Stomach (tissue), 9 donors: ENCODE results near the gene AUTS2. TPM values are rescaled to one million over a fixed set of nuclear protein-coding genes. Genes with fewer than 3 reads are reported as not detected.

ENCODE experiments used
- DNase-seq, 2 donors: peaks; one replicate each; pipeline versions ENCODE4 v3.0.0 to v3.0.0-alpha.2; 2013 to 2019
- H3K27ac ChIP-seq, 5 donors: fragments of 200-600 bp in 4 of 5; sonication (generic) in 4 of 5; one replicate each; pipeline ENCODE4 v1.5.1; 2013 to 2019; ENCODE audit warnings: mild to moderate bottlenecking in 1 of 5, moderate library complexity in 1 of 5
- H3K27me3 ChIP-seq, 3 donors: fragments of 200-600 bp; sonication (generic); one replicate each; pipeline ENCODE4 v1.5.1; 2017 to 2019; ENCODE audit warnings: mixed run types in 1 of 3
- H3K36me3 ChIP-seq, 4 donors: fragments of 200-600 bp; sonication (generic); 1 replicate in 3 of 4; 2 replicates in 1 of 4; pipeline ENCODE4 v1.5.1; 2016 to 2019
- H3K4me1 ChIP-seq, 4 donors: fragments of 200-600 bp; sonication (generic); one replicate each; pipeline ENCODE4 v1.5.1; 2016 to 2019
- H3K4me3 ChIP-seq, 4 donors: fragments of 200-600 bp; sonication (generic) in 3 of 4; one replicate each; pipeline ENCODE4 v1.5.1; 2016 to 2019; ENCODE audit warnings: mild to moderate bottlenecking in 1 of 4
- H3K9me3 ChIP-seq, 4 donors: fragments of 200-600 bp; sonication (generic); one replicate each; pipeline ENCODE4 v1.5.1; 2016 to 2019
- CTCF ChIP-seq, 7 experiments: fragments of 450-650 bp in 4 of 7; fragments of 200-600 bp in 3 of 7; sonication (generic) in 3 of 7; IDR thresholded peaks; one replicate each; pipeline ENCODE4 v1.5.1; 2016 to 2019; ENCODE audit warnings: antibody characterized with exemption in 7 of 7, control low read depth in 2 of 7, mild to moderate bottlenecking in 1 of 7
- EP300 ChIP-seq: sonication (generic); formaldehyde crosslinking; IDR thresholded peaks from one replicate; pipeline ENCODE4 v1.6.1; 2017; ENCODE audit warnings: antibody characterized with exemption
- POLR2A ChIP-seq, 4 donors: fragments of 450-650 bp; IDR thresholded peaks; one replicate each; pipeline ENCODE4 v1.6.1; 2016; ENCODE audit warnings: antibody characterized with exemption in 4 of 4, control low read depth in 2 of 4, mild to moderate bottlenecking in 1 of 4, moderate library complexity in 1 of 4
- POLR2AphosphoS5 ChIP-seq, 3 donors: sonication (generic); formaldehyde crosslinking; IDR thresholded peaks; one replicate each; pipeline ENCODE4 v1.6.1; 2016; ENCODE audit warnings: antibody characterized with exemption in 3 of 3
- WGBS, 5 donors: extraction: QIAGEN DNeasy Blood & Tissue Kit in 3 of 5; methylation state at CpG; one replicate each; pipeline versions ENCODE4 v1.1.5 to v1.1.7; 2013 to 2018; 5-methylcytosine and 5-hydroxymethylcytosine counted together
- intact Hi-C: fragments of 100-400 bp; cut with DNase I; formaldehyde crosslinking; loops from one replicate; pipeline ENCODE4 v1.15.1; 2023; ENCODE audit warnings: low total_unique reads
- polyA plus RNA-seq, 3 donors: library from polyadenylated mRNA; stranded (reverse); fragments of 200-250 nt; gene quantifications; one replicate each; pipeline ENCODE4 v1.2.3, GENCODE V29; 2013
- total RNA-seq, 5 donors: library from RNA; depleted of rRNA; stranded (reverse); fragments of >200 nt; gene quantifications; one replicate each; pipeline versions ENCODE4 v1.1.0 to v1.2.3, GENCODE V29; 2014 to 2016
- donor health status: healthy with polysubstance abuse.
- donor health status: Bipolar disorder and iron deficiency.
- donor health status: healthy.

The AUTS2 gene
- total and polyA plus RNA-seq, 8 donors: 3.8 to 90.3 (median 38.1) TPM

DNA sequence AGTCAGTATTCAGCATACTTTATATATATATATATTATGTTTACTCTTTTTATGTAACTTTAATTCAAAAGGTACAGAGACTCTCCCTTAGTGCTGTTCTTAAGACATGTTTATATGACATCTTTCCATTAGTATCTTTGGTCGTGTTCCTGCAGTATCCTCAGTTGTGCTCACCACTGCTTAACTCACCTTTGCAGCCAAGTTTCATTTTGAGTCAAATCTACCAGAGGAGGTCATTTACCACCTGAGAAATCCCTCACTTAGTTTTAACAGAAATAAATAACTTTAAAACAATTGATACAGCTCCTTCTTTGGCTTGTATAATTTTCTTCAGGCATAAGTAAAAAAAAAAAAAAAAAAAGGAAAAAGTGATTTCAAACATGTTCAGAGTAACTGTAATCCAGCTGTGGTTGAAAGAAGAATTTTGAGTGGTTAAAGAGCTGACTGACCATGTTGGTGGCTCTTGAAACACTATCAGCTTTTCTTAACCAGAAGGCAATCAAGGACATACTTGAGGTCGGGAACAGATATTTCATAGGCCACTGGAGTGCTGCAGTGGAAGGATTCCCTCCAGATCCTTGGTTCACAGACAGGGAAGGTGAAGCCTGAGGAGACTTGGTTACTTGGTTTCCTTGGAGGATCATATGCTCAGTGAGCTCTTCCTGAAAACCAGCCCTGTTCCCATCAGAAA, 116.8 kb downstream of the AUTS2 start:
- Histone ChIP-seq H3K9me3 (no peaks in the 10 kb centered on the region), H3K4me1 (no peaks in the 10 kb centered on the region), H3K27ac (no peak overlapping the region), H3K36me3 (no peaks in the 10 kb centered on the region), H3K4me3 (no peak overlapping the region), H3K27me3 (no peaks in the 10 kb centered on the region)
- no peak for TF ChIP-seq POLR2A (IDR thresholded peaks at IDR 0.05)
- TF ChIP-seq POLR2AphosphoS5 (IDR thresholded peaks at IDR 0.05): no peak
- TF ChIP-seq CTCF (IDR thresholded peaks at IDR 0.05): no peak
- TF ChIP-seq EP300: no peak
- intact Hi-C loops: no loop called here
- WGBS, 5 donors: 62 to 82% (median 79%) methylated on average over 2 of the region's 2 CpGs
- no peak for DNase-seq

DNA sequence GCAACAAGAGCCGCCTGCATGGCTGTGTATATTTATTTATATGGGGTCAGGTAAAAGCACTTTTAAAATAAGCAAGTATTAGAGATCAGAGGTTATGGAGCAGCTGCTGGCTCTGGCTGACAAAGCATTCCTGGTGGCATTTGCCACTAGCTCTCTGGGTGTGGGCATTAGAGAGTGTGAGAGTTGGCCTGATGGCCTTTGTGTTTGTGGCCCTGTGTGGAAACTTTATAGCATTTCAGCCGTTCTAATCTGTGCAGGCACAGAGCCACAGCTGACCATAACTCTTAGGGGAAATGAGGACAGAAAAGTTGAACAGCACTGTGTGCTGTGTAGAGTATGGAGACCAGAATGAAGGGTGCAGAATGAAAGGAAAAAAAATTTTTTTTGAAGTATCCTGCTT, 118.9 kb downstream of the AUTS2 start:
- H3K4me1 ChIP-seq: no peaks in the 10 kb centered on the region
- TF ChIP-seq EP300: no peak
- no peak for TF ChIP-seq POLR2AphosphoS5 (IDR thresholded peaks at IDR 0.05)
- TF ChIP-seq CTCF (IDR thresholded peaks at IDR 0.05): no peak
- TF ChIP-seq POLR2A (IDR thresholded peaks at IDR 0.05): no peak
- no peaks in the 10 kb centered on the region for H3K27me3 ChIP-seq
- H3K36me3 ChIP-seq: no peaks in the 10 kb centered on the region
- H3K9me3 ChIP-seq: no peaks in the 10 kb centered on the region
- 17 to 47% (median 26%) methylated on average over 2 of the region's 2 CpGs for WGBS, 5 donors
- no peak overlapping the region for H3K27ac ChIP-seq
- DNase-seq: peak in 1 of 2 donors; percentile 15
- intact Hi-C loops: no loop called here
- H3K4me3 ChIP-seq: no peak overlapping the region

DNA sequence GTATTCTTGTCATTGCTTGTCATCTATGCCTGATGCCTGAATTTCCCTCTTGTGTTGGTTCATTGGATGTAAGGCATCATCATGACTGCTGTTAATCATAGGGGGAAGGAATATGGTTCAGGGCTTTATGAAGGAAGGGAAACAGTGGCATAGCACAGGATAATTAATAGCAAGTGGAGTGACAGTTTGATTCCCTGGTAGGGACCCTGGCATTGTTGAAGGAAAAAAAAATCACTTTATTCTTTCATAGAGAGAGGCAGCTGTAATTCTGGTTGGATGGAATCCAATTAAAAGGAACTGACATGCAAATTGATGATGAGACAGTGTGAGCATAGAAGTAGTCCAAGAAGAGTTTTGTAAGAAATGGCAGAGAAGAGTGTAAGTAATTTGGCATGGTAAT, 121.4 kb downstream of the AUTS2 start:
- Histone ChIP-seq H3K9me3 (no peaks in the 10 kb centered on the region), H3K27me3 (no peaks in the 10 kb centered on the region), H3K4me3 (no peak overlapping the region), H3K4me1 (no peaks in the 10 kb centered on the region), H3K27ac (no peak overlapping the region), H3K36me3 (no peaks in the 10 kb centered on the region)
- TF ChIP-seq CTCF (IDR thresholded peaks at IDR 0.05) (no peak), POLR2AphosphoS5 (IDR thresholded peaks at IDR 0.05) (no peak), EP300 (no peak), POLR2A (IDR thresholded peaks at IDR 0.05) (no peak)
- DNase-seq: no peak
- intact Hi-C loops: no loop called here

GRCh38 chr7:69722843-69723242, 124.6 kb downstream of the AUTS2 start:
- intact Hi-C loops: no loop called here
- H3K27me3 ChIP-seq: no peaks in the 10 kb centered on the region
- WGBS, 5 donors: 69 to 81% (median 75%) methylated on average over 4 of the region's 4 CpGs
- H3K27ac ChIP-seq: no peak overlapping the region
- no peaks in the 10 kb centered on the region for H3K9me3 ChIP-seq
- H3K36me3 ChIP-seq: no peaks in the 10 kb centered on the region
- H3K4me3 ChIP-seq: no peak overlapping the region
- H3K4me1 ChIP-seq: peaks cover 0 to 3% (median 0%) of the 10 kb centered on the region in 4 donors
- DNase-seq: peak in 1 of 2 donors; percentile 28
- no peak for TF ChIP-seq EP300
- no peak for TF ChIP-seq POLR2AphosphoS5 (IDR thresholded peaks at IDR 0.05)
- no peak for TF ChIP-seq POLR2A (IDR thresholded peaks at IDR 0.05)
- no peak for TF ChIP-seq CTCF (IDR thresholded peaks at IDR 0.05)
